ENCODE results near the gene LPAR1. TPM values are rescaled to one million over a fixed set of nuclear protein-coding genes. Genes with fewer than 3 reads are reported as not detected.

The LPAR1 gene, protein sequence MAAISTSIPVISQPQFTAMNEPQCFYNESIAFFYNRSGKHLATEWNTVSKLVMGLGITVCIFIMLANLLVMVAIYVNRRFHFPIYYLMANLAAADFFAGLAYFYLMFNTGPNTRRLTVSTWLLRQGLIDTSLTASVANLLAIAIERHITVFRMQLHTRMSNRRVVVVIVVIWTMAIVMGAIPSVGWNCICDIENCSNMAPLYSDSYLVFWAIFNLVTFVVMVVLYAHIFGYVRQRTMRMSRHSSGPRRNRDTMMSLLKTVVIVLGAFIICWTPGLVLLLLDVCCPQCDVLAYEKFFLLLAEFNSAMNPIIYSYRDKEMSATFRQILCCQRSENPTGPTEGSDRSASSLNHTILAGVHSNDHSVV
- total RNA-seq (2022; extraction: Qiagen RNA extraction; ENCODE audit: low read depth) = 10.7 to 12.1 TPM (median 11.3 TPM) in 5 replicates

DNA sequence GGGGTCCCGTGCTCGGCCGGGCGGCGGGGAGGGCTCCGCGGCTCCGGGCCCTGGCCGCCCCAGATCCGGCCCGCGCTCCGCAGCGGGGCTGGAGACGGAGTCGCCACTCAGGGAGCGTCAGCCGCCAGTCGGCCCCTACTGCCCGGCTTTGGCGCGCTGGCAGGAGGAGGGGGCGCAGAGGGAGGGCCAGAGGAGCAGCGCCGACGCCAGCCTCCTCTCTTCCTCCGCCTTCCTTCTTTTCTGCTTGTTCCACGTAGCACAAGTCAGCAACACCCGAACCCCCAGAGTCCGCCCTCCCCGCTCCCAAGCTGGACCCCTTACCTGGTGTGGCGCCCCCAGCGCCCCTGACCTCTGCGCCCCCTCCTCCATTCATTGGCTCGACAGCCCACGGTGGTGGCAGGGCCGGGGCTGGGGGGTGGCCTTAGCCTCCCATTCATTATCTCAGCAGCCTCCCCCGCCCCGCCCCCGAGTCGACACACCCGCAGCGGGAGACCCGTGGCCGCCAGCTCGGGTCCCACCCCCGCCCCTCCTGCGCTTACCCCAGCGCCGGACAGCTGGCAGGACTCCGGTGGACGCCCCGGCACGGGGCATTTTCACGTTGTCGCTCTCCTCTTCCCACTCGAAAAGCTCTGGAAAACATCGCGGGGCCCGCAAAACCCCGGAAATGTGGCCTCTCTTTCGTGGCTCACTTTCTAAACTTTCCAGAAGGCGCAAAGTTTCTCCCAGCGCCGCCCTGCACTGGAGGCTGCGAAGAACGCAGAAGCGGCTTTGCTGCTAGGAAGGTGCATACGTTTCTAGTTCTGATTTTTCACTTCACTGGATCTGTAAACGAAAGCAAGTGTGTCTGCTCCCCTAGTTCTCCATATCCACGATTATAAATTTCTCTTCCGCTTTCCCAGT lies at the start of gene LPAR1:
Gene LPAR1 (minus strand): TSS at position 140 of the 900 bp plus-strand sequence. CDS start 66,353 bp downstream, outside the sequence.

